CD4-positive, alpha-beta T cell treated with Interleukin-4 for 4 hours (primary cell): Measurements from ENCODE around the gene TAS2R38.
"Not testable (repeated sequence)": the region's sequence is repeated elsewhere in the genome, so short reads cannot be mapped to it uniquely, and the experiment has no call there.

Source experiments
- DNase-seq: peaks from one replicate; pipeline ENCODE4 v3.0.0-alpha.2; 2020

The TAS2R38 gene

DNA sequence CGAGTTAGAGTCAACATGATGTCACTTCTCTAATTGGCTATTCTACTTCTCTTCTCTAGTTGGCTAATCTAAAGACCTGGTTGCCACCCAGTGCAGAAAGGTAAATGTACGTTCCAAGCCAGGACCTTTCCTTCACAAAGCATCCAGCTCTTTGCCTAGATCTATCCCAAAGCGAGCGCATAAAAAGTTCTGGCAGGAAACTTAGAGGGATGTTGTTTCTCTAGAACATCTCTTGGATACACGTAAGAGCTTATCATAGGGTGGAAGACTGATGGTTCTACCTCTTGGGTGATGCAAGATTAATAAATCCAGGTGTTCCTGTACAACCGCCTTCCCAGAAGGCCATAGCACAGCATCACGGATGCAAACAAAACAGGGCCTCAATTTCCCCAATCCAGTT is at the start of gene TAS2R38:
Gene TAS2R38, minus strand, starts transcription at position 101 of the 400 bp plus-strand sequence. Its CDS starts 84 bp downstream, at position 17.
- DNase-seq = no peak

DNA sequence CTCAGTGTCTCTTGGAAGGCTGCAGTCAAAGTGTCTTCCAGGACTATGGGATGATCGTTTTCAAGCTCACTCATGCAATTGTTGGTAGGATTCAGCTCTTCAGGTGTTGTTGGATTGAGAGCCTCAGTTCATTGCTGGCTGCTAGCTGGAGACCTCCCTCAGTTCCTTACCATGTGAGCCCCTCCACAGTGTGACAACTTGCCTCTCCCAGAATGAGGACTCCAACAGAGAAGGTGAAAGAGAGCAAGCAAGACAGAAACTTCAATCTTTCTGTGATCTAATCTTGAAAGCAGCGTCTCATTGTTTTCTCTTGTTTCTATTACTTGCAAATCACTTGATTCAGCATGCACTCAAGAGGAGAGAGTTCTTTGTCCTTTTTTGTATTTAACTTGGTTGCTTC is 44.6 kb upstream of the TAS2R38 start:
- DNase-seq = no peak

DNA sequence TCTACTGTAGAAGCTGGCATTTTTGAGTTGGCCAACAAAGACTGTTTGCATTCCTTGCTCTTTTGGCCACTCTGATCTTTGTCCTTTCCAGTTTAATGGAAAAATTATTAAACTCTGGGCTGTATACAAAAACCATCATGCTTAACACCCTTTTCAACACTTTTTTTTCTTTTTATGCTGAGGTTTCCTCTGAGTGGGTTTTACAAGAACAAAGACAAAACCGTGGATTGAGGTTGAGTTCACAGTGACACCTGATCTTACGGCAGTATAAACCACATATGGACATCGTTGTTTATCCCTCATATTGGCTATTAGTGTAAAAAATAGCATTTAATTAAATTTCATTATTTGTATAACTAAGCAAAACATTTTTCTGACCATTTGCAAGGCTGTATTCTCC is 43.9 kb upstream of the TAS2R38 start:
- no peak for DNase-seq

DNA sequence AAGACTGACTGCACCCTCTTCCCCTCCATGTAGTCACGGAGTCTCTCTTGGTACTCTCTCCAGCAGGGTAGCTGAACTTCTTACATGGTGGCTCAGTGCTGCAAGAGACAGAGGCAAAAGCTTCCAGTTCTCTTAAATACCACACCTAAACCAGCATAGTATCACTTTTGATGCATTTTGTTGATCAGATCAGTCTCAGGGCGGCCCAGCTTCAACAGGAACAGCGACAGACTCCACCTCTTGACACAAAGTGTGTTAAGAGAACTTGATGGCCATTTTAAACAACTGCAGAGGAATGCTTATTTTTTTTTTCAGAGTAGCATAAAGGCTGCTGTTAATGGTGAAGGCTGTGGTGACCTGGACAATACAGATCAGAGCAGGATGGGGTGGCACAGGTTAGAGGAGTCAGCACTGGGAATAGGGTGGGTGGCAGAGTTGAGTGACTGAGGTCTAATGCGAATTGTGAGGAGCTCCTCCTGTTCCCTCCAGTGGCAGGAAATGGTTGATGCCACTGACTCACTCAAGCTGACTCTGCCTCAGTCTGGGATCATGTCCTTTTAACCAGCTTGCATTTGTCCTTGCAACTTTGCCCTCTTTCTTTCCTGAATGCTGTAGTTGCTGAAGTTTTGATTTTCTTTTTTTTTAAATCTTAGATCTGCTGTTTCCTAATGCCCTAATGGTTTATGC is 39.4 kb upstream of the TAS2R38 start:
- no peak for DNase-seq

DNA sequence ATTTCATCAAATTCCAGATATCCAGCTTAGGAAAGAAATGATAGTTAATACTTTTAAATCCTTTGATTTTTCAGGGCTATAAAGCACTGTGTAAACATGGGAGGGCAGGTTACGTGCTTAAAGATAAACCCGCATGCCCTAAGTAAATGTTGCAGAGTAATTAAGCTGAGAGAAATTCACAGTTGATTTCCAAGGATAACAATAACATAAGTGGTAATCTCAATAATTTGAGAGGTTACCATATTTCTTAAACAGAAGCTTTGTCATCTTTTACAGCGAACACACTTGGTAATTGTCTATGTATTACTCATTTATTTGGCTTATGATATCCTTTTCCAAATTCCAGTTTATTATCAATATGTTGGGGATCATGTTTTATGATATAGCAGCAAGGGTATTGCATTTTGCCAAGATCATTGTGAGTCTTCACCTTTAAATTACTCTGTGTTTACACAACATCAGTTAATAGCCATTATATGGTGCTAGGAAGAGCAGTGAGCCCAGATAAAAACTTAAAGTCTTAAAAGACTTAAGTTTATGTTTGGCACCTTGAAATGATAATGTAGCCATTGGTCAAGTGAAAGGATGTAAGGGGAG is 37.5 kb upstream of the TAS2R38 start:
- no peak for DNase-seq

DNA sequence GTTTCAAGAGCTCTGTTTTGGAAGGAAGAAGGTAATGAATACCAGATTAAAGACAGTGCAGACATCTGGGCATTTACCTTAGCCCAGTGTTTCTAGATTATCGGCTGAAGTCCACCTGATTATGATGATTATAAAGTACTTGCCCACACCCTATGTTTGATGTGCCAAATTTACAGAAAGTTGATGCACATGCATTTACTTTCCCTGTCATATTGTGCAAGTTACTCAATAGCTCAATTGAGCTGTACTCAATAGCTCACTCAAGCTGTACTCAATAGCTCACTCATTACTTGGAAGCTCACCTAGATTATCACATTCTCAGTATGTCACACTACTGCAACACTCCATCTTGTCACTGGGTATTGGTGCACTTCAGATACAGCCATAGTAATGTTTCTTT is 35.6 kb upstream of the TAS2R38 start:
- no peak for DNase-seq

DNA sequence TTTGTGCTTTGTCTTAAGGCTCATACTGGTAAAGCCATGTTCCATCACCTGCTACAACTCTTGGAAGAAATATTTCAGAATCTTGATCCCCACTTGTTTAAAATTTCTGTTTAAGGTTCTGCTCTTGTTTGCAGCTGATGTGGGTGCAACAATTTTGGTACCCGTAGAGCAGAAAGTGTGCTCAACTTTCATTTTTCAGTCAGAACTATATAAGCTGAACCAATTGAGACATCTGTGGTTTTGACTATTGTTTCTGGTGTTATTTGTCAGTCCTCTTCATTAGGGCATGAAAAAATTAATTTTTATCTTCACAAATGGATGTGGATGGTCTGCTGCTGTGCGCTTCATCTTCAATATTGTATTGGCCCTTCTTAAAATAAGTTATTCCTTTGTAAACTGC is 33.0 kb upstream of the TAS2R38 start:
- DNase-seq = no peak

DNA sequence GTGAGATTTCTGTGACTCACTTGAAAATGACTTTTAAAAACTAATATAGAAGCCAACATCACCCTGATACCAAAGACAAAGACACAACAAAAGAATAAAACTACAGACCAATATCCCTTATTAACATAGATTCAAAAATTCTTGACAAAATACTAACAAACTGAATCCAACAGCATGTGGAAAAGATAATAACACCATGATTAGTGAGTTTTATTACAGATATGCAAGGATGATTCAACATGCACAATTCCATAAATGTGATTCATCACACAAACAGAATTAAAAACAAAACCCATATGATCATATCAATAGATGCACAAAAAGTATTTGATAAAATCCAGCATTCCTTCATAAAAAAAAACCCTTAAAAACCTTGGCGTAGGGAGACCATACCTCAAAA is 28.6 kb upstream of the TAS2R38 start:
- DNase-seq = no peak

DNA sequence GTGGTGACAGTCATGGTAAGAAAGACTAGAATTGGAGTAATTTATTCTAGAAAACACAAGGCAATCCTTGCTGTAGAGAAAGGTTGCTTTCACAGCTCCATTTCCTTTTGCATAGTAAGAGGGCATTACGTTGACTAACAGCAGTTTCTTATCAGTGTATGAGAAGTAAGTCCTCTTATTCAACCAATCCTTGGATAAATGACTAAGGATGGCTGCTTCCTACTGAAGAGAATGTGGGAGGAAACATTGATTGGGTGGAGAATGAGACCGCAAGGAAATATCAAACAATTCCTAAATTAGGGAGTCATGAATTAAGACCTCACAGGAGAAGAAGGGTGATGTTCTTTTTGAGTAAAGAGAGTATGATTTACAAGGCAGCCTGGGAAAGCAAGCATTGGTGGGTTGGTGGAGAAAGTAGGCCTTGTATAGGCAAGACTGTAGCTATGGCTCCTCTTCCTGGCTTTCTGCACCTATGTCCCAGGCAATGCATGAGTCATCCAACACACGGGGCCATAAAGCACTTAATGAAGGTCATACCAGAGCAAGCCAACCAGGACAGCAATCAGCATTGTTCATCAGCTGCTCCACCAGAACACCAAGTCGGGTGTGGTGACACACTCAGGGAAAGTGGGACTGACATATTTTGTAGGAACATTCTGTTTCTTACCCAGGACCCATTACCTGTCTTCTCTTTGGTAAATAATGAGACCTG is 27.7 kb upstream of the TAS2R38 start:
- no peak for DNase-seq

DNA sequence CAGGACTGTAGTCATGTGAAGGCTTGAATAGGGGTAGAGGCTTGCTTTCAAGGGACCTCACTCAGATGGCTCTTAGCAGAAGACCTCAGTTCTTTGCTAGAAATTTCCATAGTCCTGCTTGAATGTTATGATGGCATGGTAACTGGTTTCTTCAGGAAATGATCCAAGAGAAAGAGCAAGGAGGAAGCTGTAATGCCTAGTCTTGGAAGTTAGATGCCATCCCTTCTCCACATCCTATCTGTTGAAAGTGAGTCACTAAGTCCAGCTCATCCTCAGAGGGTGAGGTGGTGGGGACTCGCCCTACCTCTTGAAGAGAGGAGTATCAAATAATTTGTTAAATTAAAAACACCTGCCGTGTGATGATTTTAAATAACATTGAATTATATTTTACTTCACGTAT is 26.7 kb upstream of the TAS2R38 start:
- no peak for DNase-seq

DNA sequence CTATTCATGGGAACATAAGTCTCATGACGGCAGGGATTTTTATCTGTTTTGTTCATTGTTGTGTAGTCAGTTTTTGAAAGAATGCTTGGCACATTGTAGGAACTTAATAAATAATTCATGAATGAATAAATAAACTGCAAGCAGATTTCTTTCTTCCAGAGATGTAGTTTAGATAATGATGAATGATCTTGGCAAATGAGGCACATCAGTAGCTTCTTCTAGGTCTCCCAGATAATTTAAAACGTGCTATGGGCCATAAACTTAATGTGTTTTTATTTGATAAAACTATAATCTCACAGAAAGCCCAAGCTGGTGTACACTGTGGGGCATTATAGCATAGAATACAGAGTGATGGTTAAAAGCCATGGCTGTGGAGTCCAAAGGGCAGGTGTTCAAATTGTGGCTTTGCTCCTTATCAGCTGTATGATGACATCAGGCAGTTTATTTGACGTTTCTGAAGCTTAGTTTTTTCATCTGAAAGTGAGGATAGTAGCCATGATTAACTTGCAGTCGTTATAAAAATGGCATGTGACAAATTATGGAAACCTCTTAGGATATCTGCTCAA is 25.6 kb upstream of the TAS2R38 start:
- DNase-seq = no peak

DNA sequence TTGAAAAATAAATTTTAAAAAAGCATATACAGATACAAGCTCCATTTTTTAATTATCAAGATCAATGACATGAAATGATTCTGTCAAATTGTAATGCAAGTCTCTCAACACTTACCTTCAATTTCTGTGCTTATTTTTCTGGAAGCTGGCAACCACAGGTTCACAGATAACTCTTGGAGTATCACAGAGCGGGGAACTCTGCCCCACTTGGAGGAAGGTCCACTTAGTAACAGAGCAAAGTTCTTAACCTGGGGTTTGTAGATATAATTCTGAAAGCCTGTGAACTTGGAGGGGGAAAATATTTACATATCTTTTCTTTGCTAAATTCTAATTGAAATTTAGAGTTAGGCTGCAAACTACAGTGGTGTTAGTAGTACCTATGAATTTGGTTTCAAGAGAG is 19.8 kb upstream of the TAS2R38 start:
- DNase-seq = no peak

DNA sequence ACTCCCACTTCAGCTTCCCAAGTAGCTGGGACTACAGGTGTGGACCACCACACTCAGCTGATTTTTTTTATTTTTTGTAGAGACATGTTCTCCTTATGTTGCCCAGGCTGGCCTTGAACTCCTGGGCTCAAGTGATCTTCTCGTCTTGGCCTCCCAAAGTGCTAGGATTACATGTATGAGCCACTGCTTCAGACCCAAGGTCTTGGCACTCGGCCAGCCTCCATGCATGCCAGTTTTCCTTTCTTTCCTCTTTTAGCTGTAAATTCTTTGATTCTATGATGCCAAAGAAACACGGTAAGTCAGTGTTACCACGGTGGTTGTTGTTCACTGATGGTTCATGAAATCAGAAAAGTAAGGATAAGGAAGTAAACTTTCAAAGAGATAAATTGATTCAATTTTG is 19.1 kb upstream of the TAS2R38 start:
- no peak for DNase-seq

DNA sequence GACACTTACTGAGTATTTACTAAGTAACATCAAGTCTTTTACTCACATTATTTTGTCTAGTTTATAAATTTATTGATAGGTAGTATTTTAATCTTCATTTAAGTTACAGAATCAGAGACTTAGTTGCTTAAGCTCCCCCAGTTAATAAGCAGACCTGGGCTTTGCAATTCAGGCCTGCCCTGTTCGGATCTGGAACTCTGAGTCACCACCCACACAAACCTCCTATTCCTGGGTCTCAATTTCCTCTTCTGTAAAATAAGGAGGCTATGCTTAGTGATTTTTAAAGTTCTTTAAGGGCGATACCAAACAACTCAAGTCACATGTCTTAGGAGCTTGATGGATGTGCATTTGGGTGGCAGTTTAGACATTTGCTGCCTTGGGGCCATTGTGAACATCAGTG is 18.6 kb upstream of the TAS2R38 start:
- no peak for DNase-seq

DNA sequence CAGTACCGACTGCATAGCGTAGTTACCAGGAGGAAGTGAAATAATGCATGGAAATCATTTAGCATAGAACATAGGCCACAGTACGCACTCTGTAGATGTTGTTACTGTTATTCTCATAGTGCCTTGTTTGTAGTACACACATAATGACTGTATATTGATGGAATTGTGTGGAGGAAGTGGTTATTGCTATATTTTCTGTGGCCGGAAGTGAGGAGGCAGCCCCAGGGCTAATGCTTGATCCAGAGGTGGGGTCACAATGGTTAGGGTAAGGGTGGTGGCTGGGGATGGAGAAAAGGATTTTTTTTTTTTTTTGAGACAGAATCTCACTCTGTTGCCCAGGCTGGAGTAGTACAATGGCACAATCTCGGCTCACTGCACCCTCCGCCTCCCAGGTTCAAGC is 17.6 kb upstream of the TAS2R38 start:
- DNase-seq = no peak

DNA sequence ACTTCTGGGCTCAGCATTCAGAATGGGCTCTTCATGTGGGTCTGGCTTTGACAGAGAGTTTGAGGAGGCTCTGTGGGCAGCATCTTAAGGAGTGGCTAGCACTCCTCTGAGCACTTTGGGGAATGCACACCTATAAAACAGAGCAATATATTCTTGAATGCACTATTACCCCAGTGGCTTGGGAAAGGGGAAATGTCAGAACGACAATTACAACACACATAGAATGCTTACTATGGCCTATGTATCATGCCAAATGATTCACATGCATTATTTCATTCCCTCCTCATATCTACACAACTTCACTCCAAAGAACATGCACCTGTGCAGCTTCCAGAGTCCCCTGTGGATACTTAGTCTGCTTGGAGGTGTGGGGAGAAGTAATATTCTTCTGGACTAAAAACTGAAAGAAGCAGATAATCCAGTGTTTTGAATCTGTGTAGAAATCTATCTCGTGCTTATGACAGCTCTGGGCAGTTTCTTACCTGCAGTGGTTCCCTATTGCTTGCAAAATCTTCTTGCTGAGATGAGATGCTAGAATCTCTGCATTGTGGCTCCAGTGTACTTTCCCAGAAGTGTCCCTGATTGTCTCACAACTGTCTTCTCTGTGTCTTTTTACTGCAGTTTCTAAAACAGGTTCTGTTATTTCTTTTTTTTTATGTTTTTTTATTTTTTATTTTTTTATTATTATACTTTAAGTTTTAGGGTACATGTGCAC is 16.6 kb upstream of the TAS2R38 start:
- DNase-seq = no peak

DNA sequence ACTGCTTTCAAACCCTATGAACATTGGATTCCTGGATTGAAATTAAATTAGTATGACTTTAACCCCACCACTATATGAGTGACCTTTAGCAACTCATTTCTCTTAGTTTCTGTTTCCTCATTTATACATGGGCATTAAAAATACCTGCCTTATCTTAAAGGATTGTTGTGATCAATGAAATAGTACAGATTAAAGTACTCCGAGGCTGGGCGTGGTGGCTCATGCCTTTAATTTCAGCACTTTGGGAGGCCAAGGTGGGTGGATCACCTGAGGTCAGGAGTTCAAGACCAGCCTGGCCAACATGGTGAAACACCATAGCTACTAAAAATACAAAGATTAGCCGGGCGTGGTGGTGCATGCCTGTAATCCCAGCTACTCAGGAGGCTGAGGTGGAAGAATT is 14.2 kb upstream of the TAS2R38 start:
- not testable (repeated sequence) for DNase-seq

DNA sequence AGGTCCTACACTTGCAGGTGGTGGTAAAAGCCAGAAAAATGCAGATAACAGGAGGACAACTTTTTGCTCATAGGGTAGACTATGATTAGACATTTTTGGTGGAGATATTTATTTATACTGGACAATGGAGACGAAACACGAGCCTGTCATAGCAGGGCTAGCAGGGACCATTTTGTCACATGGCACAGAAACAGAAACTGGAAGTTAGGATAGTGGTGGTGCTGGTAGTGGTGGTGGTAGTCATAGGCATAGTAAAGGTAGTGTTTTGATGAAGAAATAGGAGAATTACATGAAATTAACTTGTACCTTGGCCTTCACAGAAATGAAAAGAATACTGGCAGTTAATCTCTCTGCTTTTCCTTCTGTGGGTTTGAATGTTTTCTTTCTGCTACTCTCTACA is 13.3 kb upstream of the TAS2R38 start:
- no peak for DNase-seq

DNA sequence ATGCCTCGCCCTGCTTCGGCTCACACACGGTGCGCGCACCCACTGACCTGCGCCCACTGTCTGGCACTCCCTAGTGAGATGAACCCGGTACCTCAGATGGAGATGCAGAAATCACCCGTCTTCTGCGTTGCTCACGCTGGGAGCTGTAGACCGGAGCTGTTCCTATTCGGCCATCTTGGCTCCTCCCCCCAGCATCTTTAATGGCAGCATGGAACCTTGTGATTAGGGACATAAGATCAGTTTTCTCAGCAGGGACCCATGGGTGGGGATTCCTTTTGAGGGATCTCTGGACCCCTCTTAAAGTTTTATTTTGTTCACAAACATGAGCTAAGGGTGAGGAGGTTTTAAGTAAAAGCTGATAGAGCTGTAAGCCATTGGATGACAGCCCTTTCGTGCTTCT is 12.4 kb upstream of the TAS2R38 start:
- DNase-seq = not testable (repeated sequence)

DNA sequence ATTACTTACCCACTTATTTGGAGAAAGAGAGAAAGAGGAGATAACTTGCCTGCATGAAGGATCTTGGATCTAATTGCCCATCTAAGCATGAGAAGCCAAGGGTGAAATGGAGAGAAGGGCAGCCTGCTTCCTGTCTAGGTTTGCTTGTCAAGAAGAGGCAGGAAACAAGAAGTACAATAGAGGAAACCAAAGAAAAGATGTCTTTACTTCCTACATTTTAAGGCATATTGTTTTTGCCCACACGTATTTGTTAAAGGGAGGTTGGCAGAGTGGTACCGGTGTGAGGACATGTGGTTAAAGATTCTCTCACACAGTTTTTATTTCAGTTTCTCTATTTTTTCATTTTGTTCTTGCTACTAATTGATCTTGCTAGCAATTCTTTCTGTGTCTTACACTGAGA is 6.0 kb upstream of the TAS2R38 start:
- no peak for DNase-seq

DNA sequence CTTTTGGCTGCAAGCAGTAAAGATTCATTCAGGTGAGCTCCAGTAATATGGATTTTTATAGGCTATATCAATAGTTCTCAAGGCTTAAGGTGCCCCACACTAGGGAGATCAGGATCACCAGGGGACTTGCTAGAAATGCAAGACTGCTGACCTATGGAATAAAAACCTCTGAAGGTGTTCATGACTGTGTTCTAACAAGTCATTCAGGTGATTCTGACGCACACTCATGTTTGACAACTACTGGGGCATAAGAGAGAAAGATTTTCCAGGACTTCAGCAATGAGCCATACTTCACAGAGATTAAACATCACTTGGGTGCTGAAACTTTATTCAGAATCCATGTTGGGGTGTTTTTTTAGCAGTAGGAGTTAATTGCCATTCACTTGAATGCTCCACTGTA is 4.8 kb upstream of the TAS2R38 start:
- DNase-seq = no peak

DNA sequence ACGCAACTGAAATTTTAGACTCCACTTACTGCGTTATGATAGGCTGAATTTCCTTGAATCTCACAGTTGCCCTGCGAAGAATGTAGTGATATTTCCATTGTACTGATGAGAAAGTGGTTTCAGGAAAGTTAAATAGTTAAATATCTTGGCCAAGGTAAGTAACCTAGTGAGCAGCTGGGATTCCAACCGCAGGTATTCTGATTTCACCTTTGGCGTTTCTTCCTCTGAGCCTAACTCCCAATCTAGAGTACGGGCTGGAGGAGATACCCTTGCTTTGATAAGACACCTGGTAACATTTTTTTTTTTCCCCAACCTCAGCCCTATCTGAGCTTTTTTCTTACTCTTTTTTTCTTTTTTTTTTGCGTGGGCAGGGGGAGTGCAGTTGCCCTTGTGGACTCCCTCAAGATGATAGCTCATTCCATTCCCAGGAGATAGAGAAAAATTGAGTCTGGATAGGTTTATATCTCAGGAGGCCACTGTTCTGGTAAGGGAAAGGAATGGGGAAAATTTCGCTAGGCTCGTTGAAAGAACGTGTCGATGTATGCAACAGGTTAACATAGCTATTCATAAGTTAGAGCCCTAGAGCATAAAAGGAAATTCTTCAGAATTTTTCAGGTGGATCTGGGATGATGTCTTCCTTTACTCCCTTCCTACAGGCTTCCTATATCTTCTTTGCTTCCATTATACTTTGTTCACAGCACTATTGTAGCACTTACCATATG is 3.1 kb upstream of the TAS2R38 start:
- no peak for DNase-seq
